ENCODE measurements around the gene COX17. TPM values are rescaled to one million over a fixed set of nuclear protein-coding genes. Genes with fewer than 3 reads are reported as not detected.

Gene COX17
- total RNA-seq, 1 experiment from 2014 or later: 49.7 TPM

DNA sequence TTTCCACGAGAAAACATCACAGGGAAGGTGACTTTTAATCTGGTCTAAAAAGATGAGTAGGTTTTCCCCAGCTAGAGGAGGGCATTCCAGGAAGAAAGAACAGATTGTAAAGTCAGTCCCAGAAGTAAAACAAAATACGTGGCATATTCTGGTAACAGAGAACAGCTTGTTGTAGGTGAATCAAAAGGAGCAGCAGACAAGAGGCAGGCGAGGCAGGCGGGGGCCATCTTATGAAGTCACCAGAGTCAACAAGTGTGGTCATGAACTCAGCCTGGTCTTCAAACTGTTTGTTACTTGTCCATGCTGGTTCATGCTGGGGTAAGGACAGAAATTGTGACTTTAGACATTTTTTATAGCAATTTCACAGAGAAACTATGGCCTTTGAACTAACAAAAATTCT, 12.8 kb downstream of the COX17 start:
- TF ChIP-seq, protein P1, sequence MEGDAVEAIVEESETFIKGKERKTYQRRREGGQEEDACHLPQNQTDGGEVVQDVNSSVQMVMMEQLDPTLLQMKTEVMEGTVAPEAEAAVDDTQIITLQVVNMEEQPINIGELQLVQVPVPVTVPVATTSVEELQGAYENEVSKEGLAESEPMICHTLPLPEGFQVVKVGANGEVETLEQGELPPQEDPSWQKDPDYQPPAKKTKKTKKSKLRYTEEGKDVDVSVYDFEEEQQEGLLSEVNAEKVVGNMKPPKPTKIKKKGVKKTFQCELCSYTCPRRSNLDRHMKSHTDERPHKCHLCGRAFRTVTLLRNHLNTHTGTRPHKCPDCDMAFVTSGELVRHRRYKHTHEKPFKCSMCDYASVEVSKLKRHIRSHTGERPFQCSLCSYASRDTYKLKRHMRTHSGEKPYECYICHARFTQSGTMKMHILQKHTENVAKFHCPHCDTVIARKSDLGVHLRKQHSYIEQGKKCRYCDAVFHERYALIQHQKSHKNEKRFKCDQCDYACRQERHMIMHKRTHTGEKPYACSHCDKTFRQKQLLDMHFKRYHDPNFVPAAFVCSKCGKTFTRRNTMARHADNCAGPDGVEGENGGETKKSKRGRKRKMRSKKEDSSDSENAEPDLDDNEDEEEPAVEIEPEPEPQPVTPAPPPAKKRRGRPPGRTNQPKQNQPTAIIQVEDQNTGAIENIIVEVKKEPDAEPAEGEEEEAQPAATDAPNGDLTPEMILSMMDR (conservative IDR thresholded peaks at IDR 0.05; ENCODE audit: low read depth, low read length): no peak
- no peak for TF ChIP-seq EZH2 (IDR thresholded peaks at IDR 0.05; ENCODE audit: borderline replicate concordance, low read depth, low read length, poor library complexity, severe bottlenecking)
- H3K36me3 ChIP-seq (ENCODE audit: insufficient read depth, low read length, poor library complexity, severe bottlenecking): no peaks in the 10 kb centered on the region
- H3K4me3 ChIP-seq (ENCODE audit: low read depth, low read length, poor library complexity, severe bottlenecking): no peak overlapping the region
- no peak overlapping the region for H3K27ac ChIP-seq (ENCODE audit: low read depth, low read length, poor library complexity, severe bottlenecking)
- peaks cover 19% of the 10 kb centered on the region for H3K4me1 ChIP-seq (ENCODE audit: insufficient read depth, low read length, poor library complexity, severe bottlenecking)
- ChIA-PET POLR2A (ENCODE audit: low non-redundant PET) (no interaction called here), CTCF (no interaction called here)
- no peak for DNase-seq (ENCODE audit: low spot score)
- no peaks in the 10 kb centered on the region for H3K9me3 ChIP-seq (ENCODE audit: low read depth, low read length, poor library complexity, severe bottlenecking)
- no TSS peak for BruUV-seq (replicated peaks)
- intact Hi-C loops (cut with micrococcal nuclease; ENCODE audit: unreplicated experiment): no loop called here
- no peaks in the 10 kb centered on the region for H3K27me3 ChIP-seq (replicated peaks; ENCODE audit: insufficient read depth, low read depth, low read length, poor library complexity)

DNA sequence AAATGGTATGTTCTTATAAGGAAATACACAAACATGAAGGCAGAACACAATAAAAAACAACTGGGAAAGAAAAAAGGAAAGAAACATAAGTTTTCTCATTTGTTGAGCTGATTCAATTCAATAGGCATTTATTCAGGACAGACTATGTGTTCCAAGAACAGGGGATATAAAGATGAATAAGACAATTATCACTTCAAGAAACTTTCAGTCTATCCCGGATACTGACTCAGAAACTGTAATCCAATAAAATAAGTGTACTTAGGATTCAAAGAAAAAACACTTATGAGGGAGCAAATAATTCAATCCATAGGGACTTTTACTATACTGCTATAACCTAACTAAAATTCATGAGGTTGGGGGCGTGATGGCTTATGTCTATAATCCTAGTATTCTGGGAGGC, 13.3 kb downstream of the COX17 start:
- Histone ChIP-seq H3K36me3 (ENCODE audit: insufficient read depth, low read length, poor library complexity, severe bottlenecking) (no peaks in the 10 kb centered on the region), H3K4me1 (ENCODE audit: insufficient read depth, low read length, poor library complexity, severe bottlenecking) (peaks cover 19% of the 10 kb centered on the region), H3K27ac (ENCODE audit: low read depth, low read length, poor library complexity, severe bottlenecking) (no peak overlapping the region), H3K4me3 (ENCODE audit: low read depth, low read length, poor library complexity, severe bottlenecking) (no peak overlapping the region), H3K9me3 (ENCODE audit: low read depth, low read length, poor library complexity, severe bottlenecking) (no peaks in the 10 kb centered on the region), H3K27me3 (replicated peaks; ENCODE audit: insufficient read depth, low read depth, low read length, poor library complexity) (no peaks in the 10 kb centered on the region)
- intact Hi-C loops (cut with micrococcal nuclease; ENCODE audit: unreplicated experiment): no loop called here
- DNase-seq (ENCODE audit: low spot score): peak; percentile 77
- BruUV-seq (replicated peaks): no TSS peak
- TF ChIP-seq, protein P1 (conservative IDR thresholded peaks at IDR 0.05; ENCODE audit: low read depth, low read length): no peak
- TF ChIP-seq EZH2 (IDR thresholded peaks at IDR 0.05; ENCODE audit: borderline replicate concordance, low read depth, low read length, poor library complexity, severe bottlenecking): no peak
- ChIA-PET POLR2A (ENCODE audit: low non-redundant PET) (no interaction called here), CTCF (no interaction called here)

DNA sequence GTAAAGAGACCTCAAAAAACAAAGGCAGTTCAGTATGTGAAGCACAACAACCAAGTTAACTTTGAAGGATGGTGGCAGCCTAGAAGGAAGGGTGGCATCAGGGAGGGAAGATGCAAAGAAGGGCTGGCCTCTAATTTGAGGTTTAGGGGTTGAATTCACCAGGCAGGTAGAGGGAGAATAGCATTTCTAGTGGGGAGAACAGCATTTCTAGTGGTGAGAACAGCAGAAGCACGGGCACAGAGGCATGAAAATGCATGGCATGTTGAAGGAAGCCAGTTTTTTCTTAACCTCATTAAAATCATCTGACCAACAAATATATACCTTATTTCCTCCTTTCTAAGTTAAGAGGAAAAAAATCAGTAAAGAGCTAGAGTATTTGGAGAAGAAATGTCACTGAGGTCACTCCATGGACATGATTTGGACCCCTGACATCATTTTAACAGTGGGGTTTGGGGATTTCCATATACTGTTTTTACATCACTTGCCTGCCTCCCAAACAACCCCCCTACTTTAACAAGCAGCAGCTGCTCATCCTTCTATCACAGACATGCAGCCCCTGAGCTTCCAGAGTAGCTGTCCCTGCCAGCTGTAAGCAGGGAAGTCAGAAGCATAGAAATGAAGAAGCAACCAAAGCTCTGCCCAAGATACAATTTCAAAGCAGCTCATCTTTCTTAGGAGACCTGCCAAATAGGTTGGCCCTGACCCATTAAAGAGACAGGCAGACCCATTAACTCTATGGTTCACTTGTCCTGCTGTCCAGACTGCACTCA, 14.4 kb downstream of the COX17 start:
- H3K36me3 ChIP-seq (ENCODE audit: insufficient read depth, low read length, poor library complexity, severe bottlenecking): no peaks in the 10 kb centered on the region
- BruUV-seq (replicated peaks): no TSS peak
- intact Hi-C loops (cut with micrococcal nuclease; ENCODE audit: unreplicated experiment): no loop called here
- H3K9me3 ChIP-seq (ENCODE audit: low read depth, low read length, poor library complexity, severe bottlenecking): no peaks in the 10 kb centered on the region
- no peak overlapping the region for H3K27ac ChIP-seq (ENCODE audit: low read depth, low read length, poor library complexity, severe bottlenecking)
- CTCF ChIA-PET: no interaction called here
- no peak for TF ChIP-seq EZH2 (IDR thresholded peaks at IDR 0.05; ENCODE audit: borderline replicate concordance, low read depth, low read length, poor library complexity, severe bottlenecking)
- TF ChIP-seq, protein P1 (conservative IDR thresholded peaks at IDR 0.05; ENCODE audit: low read depth, low read length): no peak
- peaks cover 19% of the 10 kb centered on the region for H3K4me1 ChIP-seq (ENCODE audit: insufficient read depth, low read length, poor library complexity, severe bottlenecking)
- H3K4me3 ChIP-seq (ENCODE audit: low read depth, low read length, poor library complexity, severe bottlenecking): no peak overlapping the region
- no peak for DNase-seq (ENCODE audit: low spot score)
- POLR2A ChIA-PET (ENCODE audit: low non-redundant PET): interaction anchor here (0.6 kb wide), 1 partner anchor 14 kb away, joined by 4 read pairs; the partner anchor contains the start of gene COX17
- no peaks in the 10 kb centered on the region for H3K27me3 ChIP-seq (replicated peaks; ENCODE audit: insufficient read depth, low read depth, low read length, poor library complexity)

Measured in A673 (cell line).